PC-3 (cell line): ENCODE data around the gene GGA3. TPM values are rescaled to one million over a fixed set of nuclear protein-coding genes. Genes with fewer than 3 reads are reported as not detected.

Experiments
- ATAC-seq: fragments of 200-7000 bp; cut with Tn5 transposase; 2 replicates; pipeline ENCODE4 v1.9.1; 2020; ENCODE audit warnings: mild to moderate bottlenecking, moderate library complexity
- BruUV-seq: library from RNA; stranded (reverse); fragments of 400-500 nt; replicated peaks from 2 replicates; lab custom pipeline; 2021; lab: Mats Ljungman, UMichigan
- CTCF ChIA-PET: fragments of 300-600 bp; sonication (Branson Sonifier 250); formaldehyde crosslinking; loops from one replicate; lab custom pipeline; 2022; ENCODE audit warnings: antibody characterized with exemption; lab: Charles Lee
- POLR2A ChIA-PET: fragments of 300-600 bp; sonication (Branson Sonifier 250); formaldehyde crosslinking; loops from one replicate; lab custom pipeline; 2022; ENCODE audit warnings: antibody characterized with exemption; ENCODE audit not compliant: unreplicated experiment; lab: Charles Lee
- DNase-seq: peaks from one replicate; pipeline ENCODE4 v3.0.0-alpha.2; 2015
- H2AFZ ChIP-seq: fragments of 300-600 bp; sonication (generic); 2 replicates; pipeline ENCODE4 v1.6.0; 2016; ENCODE audit warnings: antibody characterized with exemption, low read length
- H3F3A ChIP-seq: fragments of 300-600 bp; sonication (generic); one replicate; pipeline ENCODE4 v1.6.0; 2017; ENCODE audit warnings: antibody characterized with exemption, low read length, control low read depth, mild to moderate bottlenecking; ENCODE audit not compliant: unreplicated experiment
- H3K27ac ChIP-seq: fragments of 300-600 bp; sonication (generic); 2 replicates; pipeline ENCODE4 v1.5.1; 2016; ENCODE audit warnings: mild to moderate bottlenecking, low read length
- H3K27me3 ChIP-seq: fragments of 300-600 bp; sonication (generic); 2 replicates; pipeline ENCODE4 v1.6.1; 2016; ENCODE audit warnings: low read length, mixed read lengths
- H3K36me3 ChIP-seq: fragments of 300-600 bp; sonication (generic); 2 replicates; pipeline ENCODE4 v1.6.1; 2016; ENCODE audit warnings: low read depth, mixed run types, low read length, mixed read lengths
- H3K4me1 ChIP-seq: fragments of 300-600 bp; sonication (generic); 2 replicates; pipeline ENCODE4 v1.5.1; 2016; ENCODE audit warnings: low read length; ENCODE audit not compliant: insufficient read depth
- H3K4me2 ChIP-seq: fragments of 300-600 bp; sonication (generic); 2 replicates; pipeline ENCODE4 v1.6.0; 2016; ENCODE audit warnings: low read length
- H3K4me3 ChIP-seq: fragments of 300-600 bp; sonication (generic); 2 replicates; pipeline ENCODE4 v1.5.1; 2016; ENCODE audit warnings: mild to moderate bottlenecking, low read length, mixed read lengths
- H3K79me2 ChIP-seq: fragments of 300-600 bp; sonication (generic); 2 replicates; pipeline ENCODE4 v1.6.1; 2017; ENCODE audit warnings: low read length, mixed read lengths
- H3K9ac ChIP-seq: fragments of 300-600 bp; sonication (generic); 2 replicates; pipeline ENCODE4 v1.6.0; 2016; ENCODE audit warnings: mild to moderate bottlenecking, low read length
- H3K9me2 ChIP-seq: fragments of 300-600 bp; sonication (generic); replicated peaks from 2 replicates; pipeline ENCODE4 v1.6.1; 2016; ENCODE audit warnings: mixed run types, low read length, mixed read lengths
- H3K9me3 ChIP-seq: fragments of 300-600 bp; sonication (generic); 2 replicates; pipeline ENCODE4 v1.6.1; 2016; ENCODE audit warnings: low read length, mixed read lengths
- H4K20me1 ChIP-seq: fragments of 300-600 bp; sonication (generic); 2 replicates; pipeline ENCODE4 v1.6.1; 2016; ENCODE audit warnings: low read length, mixed read lengths
- CTCF ChIP-seq: fragments of 300-600 bp; sonication (generic); conservative IDR thresholded peaks from 2 replicates; pipeline ENCODE4 v1.5.1; 2017; ENCODE audit warnings: antibody characterized with exemption, low read depth, mild to moderate bottlenecking, low read length
- EZH2 ChIP-seq: fragments of 300-600 bp; sonication (generic); IDR thresholded peaks from one replicate; pipeline ENCODE4 v1.6.1; 2017; ENCODE audit warnings: antibody characterized with exemption, mild to moderate bottlenecking, low read length; ENCODE audit not compliant: unreplicated experiment
- EZH2phosphoT487 ChIP-seq: fragments of 300-600 bp; sonication (generic); IDR thresholded peaks from 2 replicates; pipeline ENCODE4 v1.6.1; 2018; ENCODE audit warnings: mild to moderate bottlenecking, antibody characterized with exemption, low read length, borderline replicate concordance
- intact Hi-C: fragments of 100-400 bp; cut with micrococcal nuclease; formaldehyde crosslinking; loops from 2 replicates; pipeline ENCODE4 v1.9.0; 2023
- total RNA-seq: library from RNA; depleted of rRNA; stranded (reverse); fragments of >200 nt; gene quantifications from 2 replicates; pipeline ENCODE4 v1.2.3, GENCODE V29; 2014

GGA3 gene
- total RNA-seq, 1 experiment from 2014 or later, result 38.8 TPM

DNA sequence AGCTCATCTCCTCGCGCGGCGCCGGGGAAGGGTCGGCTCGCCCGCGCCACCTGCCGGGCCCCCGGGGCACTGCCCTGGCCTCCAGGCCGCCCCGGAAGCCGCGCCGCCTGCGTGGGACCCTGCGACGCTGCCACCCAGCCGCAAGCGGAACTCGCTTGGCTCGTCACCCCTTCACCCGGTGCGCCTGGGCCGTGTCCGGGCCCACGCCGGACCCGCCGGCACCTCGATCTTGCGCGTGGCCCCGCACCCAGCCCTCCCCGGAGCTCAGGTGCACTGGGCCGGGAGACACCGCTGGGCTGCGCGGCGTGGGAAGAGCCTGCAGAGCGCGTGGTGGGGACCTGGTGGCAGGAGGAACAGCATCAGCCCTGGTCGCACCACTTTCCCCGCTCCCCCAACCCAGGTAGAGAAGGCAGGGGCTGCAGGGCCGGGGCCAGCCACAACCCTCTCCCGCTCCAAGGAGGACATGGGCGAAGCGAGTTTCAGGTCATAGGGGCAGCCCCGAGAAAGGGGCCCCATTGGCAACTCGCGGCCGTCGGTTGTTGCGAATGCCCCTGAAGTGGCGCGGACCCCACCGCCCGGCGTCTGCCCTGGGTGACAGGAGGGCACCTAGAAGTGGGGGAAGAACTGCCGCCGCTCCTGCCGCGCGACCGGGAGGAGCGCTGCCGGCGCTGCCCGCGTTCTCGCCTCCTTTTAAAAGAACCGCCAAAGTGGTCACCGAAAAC is 10.0 kb upstream of the GGA3 start:
- ATAC-seq (peak; percentile 53), DNase-seq (peak; percentile 90)
- H3K27me3 ChIP-seq, result no peaks in the 10 kb centered on the region
- ChIA-PET CTCF (interaction anchor here (0.6 to 3.0 kb wide), 19 partner anchors 10 to 301 kb away, joined by 3 to 60 read pairs (median 5); partner anchors contain the start of genes GGA3, GRB2, MRPS7 and SLC25A19), POLR2A (interaction anchor here (0.5 to 2.3 kb wide), 7 partner anchors 9 to 1663 kb away, joined by 3 to 25 read pairs (median 3); partner anchors contain the start of genes GGA3, GRB2, MRPS7 and SLC25A19)
- no peaks in the 10 kb centered on the region for H3K9me2 ChIP-seq
- peaks cover 20% of the 10 kb centered on the region for H3K4me1 ChIP-seq
- no peaks in the 10 kb centered on the region for H3K9me3 ChIP-seq
- peak overlapping the region; percentile 89 for H2AFZ ChIP-seq
- peaks cover 6% of the 10 kb centered on the region; the same call in 1 of the 2 replicates for H3K36me3 ChIP-seq
- intact Hi-C loops, result loop anchor here (1.0 to 2.0 kb wide), 2 partner anchors 18 to 141 kb away; partner anchors contain the start of gene SLC25A19
- peak overlapping the region; percentile 90 for H3K4me2 ChIP-seq
- BruUV-seq, result no TSS peak
- no peaks in the 10 kb centered on the region for H4K20me1 ChIP-seq
- TF ChIP-seq EZH2phosphoT487, result no peak
- no peak for TF ChIP-seq EZH2
- TF ChIP-seq CTCF, result peak; percentile 57
- H3K79me2 ChIP-seq, result peaks cover 21% of the 10 kb centered on the region
- peak overlapping the region; percentile 87 for H3K9ac ChIP-seq
- peak overlapping the region; percentile 36 for H3K27ac ChIP-seq
- peak overlapping the region; percentile 73 for H3K4me3 ChIP-seq
- peaks cover 4% of the 10 kb centered on the region for H3F3A ChIP-seq

GRCh38 chr17:75270966-75271232 is 9.5 kb upstream of the GGA3 start, which contains the start of gene MIF4GD:
MIF4GD (minus strand) TSS chr17:75271231; CDS start chr17:75270195, 1,036 bp downstream.
- Histone ChIP-seq H3F3A (peaks cover 4% of the 10 kb centered on the region), H3K27ac (peak within 1 kb of the TSS; percentile 43), H3K9me3 (no peaks in the 10 kb centered on the region), H3K79me2 (peaks cover 21% of the 10 kb centered on the region), H2AFZ (peak within 1 kb of the TSS; percentile 99), H3K27me3 (no peaks in the 10 kb centered on the region), H4K20me1 (no peaks in the 10 kb centered on the region), H3K4me2 (peak within 1 kb of the TSS; percentile 98), H3K4me1 (peaks cover 20% of the 10 kb centered on the region), H3K36me3 (peaks cover 11% of the 10 kb centered on the region), H3K9ac (peak within 1 kb of the TSS; percentile 88), H3K4me3 (peak within 1 kb of the TSS; percentile 97), H3K9me2 (no peaks in the 10 kb centered on the region)
- DNase-seq (no peak), ATAC-seq (no peak)
- CTCF ChIA-PET, result interaction anchor here (0.6 to 3.0 kb wide), 18 partner anchors 10 to 302 kb away, joined by 3 to 60 read pairs (median 6); partner anchors contain the start of genes GGA3, GRB2, MRPS7 and SLC25A19
- POLR2A ChIA-PET, result interaction anchor here (0.5 to 2.3 kb wide), 6 partner anchors 9 to 362 kb away, joined by 3 to 25 read pairs (median 4); partner anchors contain the start of genes GGA3, GRB2, MRPS7 and SLC25A19
- no TSS peak for BruUV-seq
- TF ChIP-seq EZH2, result no peak
- no peak for TF ChIP-seq EZH2phosphoT487
- no peak for TF ChIP-seq CTCF
- intact Hi-C loops, result loop anchor here (1.0 to 2.0 kb wide), 4 partner anchors 10 to 142 kb away; partner anchors contain the start of genes GGA3, MRPS7 and SLC25A19
